GM19452 (cell line): ENCODE results near the gene SPRN.
"Not testable (repeated sequence)": the region's sequence is repeated elsewhere in the genome, so short reads cannot be mapped to it uniquely, and the experiment has no call there.

Experiments used
- ATAC-seq: cut with Tn5 transposase; IDR thresholded peaks from one replicate; pipeline ENCODE4 v1.9.1; 2021; ENCODE audit not compliant: unreplicated experiment

The SPRN gene, protein sequence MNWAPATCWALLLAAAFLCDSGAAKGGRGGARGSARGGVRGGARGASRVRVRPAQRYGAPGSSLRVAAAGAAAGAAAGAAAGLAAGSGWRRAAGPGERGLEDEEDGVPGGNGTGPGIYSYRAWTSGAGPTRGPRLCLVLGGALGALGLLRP

DNA sequence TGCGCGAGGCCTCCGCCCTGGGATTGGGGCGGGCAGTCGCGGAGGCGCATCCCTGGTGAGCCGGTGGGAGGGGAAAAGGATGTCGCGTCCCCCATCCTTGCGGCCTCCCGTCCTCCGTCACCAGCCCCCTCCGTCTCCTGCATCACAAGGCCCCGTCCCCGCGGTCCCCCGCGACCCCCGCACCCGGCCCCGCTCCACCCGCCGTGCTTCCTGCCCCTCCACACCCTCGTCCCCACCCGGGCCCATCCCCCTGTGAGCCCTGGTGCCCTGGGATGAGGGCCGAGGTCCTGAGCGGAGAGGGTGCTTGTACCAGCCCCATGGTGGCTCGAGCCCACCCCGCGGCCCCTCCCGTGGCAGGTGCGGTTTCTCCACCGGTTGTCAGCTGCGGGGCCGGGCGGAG is at the start of gene SPRN:
TSS of gene SPRN (minus strand) at position 25 of the 400 bp plus-strand sequence. CDS start 944 bp downstream, outside the sequence.
- not testable (repeated sequence) for ATAC-seq

DNA sequence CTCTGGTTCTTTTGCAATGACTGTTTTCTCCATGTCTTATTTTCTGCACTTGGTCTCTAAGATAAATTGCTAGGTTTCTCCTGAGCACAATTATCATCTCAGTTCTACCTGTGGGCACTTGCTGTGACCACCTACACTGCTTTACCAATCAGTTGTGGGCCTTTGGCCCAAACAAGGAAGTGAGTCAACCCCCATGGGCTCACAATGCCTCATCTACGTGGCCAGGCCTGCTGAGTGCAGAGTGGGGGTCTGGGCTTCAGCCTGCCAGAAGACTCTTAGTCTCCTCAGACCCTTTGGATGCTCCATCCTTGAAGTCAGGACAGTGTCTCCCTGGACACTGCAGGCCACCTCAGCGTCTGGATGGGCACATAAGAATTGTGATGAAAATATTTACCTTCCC is 49.6 kb upstream of the SPRN start:
- no peak for ATAC-seq

DNA sequence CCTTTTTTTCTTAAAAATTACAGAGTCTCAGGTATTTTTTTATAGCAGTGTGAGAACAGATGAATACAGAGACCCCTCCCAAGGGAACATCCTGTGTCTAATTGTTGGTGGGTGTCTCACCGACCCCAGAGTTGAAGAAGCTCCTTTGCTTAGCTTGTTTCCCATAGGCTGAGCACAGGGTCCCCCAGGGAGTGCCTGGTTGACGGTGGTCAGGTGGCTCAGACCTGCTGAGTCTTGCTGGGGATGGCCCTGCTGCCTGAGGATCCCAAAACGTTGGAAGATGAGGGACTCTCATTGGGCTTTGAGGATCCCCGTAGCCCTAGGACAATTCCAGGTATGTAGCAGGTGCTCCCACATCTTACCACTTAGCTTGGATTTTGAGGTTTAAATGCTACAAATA is 48.8 kb upstream of the SPRN start:
- ATAC-seq: no peak

DNA sequence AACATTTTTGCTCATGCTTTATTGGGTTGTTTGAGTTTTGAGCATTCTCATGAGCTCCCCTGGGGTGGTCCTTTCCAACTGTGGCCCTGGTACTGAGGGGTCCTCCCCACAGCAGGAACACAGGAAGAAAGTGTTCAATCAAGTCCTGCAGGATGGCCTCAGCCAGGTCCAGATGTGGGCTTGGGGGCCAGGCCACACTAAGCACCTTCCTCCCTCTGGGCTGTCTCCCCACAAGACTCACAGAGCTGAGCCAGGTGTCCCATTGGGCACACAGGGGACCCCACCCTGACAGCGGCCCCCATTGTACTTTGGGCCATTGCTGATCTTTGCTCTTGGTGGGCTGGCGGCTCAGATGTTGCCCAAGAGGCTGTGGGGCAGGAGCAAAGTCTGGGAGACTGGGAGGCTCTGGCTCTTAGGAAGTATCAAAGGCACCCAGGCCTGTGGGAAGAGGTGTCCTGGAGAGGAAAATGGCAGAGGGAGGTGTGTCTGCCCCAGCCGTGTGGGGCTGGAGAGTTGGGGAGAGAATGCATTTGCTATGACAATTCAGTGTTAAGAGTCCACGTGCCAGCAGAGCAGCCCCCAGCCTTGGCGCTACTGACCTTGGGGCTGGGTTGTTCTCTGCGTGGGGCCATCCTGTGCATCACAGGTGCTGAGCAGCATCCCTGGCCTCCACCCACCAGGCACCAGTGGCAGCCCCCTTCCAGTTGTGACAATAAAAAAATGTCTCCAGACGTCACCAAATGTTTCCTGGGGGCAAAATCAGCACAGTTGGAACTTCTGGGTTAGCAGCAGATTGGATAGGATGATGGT is 47.1 kb upstream of the SPRN start:
- ATAC-seq: no peak

DNA sequence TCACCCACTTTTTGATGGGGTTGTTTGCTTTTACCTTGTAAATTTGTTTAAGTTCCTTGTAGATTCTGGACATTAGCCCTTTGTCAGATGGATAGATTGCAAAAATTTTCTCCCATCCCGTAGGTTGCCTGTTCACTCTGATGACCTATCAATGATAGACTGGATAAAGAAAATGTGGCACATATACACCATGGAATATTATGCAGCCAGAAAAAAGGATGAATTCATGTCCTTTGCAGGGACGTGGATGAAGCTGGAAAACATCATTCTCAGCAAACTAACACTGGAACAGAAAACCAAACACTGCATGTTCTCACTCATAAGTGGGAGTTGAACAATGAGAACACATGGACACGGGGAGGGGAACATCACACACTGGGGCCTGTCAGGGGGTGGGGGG is 44.8 kb upstream of the SPRN start:
- ATAC-seq: not testable (repeated sequence)

DNA sequence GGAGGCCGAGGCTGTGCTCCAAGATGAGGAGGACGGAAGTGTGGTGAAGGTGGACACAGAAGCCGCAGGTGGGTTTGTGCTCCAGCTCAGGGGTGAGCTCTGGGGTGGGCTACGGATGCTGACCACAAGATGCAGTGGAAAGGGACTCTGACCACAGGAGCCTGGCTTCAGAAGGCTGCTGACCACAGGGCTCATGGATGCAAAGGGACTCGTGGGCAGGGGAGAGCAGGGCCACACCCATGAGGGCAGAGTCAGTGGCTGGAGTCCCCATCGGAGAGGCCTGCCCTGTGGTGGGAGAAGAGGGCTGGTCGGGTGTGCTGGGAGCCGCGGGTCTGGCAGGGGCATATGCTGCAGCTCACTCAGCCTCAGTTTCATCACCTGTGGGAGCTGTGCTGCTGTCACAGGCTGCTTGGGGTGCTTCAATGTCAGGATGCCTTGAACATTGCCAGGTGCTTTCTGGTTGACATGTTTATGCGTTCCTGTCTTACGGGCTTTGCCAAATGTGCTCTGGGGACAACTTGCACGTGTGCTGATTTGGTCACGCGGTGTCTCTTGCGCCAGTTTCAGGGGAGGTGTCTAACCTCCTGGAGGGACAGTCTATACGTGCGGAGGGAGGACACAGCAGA is 43.0 kb upstream of the SPRN start:
- no peak for ATAC-seq

DNA sequence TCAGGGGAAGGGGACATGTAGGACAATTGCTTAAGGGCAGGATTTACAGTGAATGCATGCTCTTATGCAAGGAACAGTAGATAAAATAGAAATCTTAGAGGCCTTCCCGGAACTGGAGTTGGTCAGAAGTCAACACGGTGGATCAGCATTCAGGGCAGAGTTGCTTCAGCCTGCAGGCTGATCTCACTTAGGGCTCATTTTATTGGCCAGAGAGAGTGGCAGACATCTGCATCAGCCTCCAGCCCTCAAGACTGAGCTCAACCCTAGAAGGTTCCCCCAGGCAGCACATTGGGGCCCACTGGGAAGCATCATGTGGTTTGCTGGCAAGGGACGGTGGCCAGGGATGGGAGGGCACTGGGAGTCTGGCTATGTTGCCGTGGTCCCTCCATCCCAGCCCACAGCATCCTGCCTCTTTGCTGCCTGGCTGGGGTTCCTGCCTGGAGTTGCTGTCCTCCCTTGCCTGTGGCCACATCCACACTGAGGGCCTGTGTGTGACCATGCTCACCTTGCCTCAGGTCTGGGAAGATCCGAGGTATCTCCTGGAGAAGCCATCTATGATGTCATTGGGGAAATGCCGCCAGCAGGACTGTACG is 42.4 kb upstream of the SPRN start:
- no peak for ATAC-seq

DNA sequence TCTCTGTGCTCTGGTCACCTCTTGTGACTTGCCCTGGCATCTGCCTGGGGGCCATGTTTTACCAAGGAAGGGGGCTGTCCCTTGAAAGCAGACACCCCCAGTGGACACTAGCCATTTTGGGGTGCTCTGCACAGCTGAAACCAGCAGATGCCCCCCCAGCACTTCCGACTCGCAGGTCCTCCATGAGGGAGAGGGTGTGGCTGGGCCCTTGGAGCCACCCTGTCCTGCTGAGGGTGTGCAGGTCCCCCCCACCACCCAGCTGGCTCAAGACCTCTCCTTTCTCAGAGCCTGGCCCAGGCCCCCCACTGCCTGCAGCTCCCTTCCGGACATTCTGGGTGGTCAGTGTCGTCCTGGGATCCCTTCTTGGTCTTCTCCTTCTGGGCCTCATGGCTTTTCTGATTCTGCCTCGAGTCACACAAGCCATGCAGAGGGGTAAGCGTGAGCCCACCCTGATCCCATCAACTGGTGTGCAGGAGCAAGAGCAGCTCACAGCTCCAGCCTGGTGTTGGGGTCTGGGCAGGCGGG is 41.6 kb upstream of the SPRN start:
- ATAC-seq: no peak

DNA sequence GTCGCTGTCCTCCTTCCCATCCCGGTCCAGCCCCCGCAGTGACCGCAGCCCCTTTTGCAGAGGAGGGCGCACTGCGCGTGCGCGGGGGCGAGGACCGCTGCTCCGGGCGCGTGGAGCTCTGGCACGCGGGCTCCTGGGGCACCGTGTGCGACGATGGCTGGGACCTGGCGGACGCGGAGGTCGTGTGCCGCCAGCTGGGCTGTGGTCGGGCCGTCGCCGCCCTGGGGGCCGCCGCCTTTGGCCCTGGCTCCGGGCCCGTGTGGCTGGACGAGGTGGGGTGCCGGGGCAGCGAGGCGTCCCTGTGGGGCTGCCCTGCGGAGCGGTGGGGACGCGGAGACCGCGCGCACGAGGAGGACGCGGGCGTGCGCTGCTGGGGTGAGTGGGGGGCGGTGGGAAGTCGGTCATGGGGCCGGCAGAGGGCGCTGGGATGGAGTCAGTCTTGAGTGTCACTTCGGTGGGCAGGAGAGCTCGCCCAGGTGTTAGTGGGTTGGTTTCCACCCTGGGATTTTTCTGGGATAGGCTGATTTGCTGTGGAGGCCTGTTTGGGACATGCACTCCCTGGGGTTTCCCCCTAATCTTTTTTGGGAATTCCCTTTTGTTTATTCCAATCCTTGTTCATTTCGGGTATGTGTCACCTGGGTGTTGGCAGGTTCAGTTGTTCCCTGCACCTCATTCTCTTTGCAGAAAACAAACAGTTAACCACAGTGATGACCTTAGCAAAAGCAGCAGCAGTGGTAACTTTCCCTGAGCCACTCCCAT is 40.9 kb upstream of the SPRN start:
- ATAC-seq: no peak

DNA sequence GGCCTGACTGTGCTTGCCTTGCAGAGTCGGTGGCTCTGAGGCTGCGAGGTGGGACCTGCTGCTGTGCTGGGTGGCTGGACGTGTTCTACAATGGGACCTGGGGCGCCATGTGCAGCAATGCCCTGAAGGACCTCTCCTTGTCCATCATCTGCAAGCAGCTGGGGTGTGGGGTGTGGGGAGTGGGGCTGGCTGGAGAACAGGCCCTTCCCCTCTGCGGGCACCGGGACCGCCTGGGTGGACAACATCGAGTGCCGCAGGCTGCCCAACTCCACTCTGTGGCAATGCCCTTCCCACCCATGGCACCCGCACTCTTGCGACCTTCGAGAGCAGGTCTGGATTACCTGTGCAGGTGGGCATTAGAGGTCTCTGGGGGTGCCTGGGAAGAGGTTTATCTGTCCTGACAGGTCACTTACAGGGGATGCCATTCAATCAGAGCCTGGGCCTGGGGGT is 40.2 kb upstream of the SPRN start:
- no peak for ATAC-seq

DNA sequence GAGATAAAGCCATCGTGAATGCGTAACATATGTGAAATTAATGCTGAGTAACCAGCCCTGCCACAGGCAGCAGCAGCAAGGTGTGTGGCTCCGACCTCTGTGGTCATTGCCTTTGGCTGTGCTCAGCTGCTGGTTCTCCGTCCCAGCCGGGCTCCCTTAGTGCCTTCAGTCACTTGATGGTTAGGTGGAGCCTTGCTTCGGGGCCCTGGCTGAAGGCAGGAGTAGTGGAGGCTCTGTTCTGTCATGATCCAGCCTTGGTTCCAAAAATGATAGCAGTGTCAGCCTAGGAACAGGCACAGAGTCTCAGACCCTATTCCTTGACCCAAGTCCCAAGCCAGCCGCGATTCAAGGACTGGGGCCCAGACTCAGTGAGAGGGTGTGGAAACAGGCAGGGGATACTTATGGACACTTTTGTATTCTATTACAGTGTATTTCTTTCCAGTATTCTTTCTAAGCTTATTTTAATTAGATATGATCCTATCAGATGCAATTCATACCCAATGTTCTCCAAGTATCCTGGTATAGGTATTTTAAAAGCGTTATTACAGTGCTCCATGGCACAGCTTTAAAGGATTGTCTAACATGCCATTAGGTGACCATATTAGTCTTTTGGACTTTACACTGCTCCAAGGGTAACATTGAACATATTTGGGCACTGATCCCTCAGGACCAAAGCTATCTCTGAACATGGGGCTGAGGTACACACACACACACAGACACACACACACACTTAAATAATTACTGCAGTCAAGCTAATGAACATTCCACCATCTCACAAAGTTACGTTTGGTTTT is 38.3 kb upstream of the SPRN start:
- ATAC-seq: no peak

DNA sequence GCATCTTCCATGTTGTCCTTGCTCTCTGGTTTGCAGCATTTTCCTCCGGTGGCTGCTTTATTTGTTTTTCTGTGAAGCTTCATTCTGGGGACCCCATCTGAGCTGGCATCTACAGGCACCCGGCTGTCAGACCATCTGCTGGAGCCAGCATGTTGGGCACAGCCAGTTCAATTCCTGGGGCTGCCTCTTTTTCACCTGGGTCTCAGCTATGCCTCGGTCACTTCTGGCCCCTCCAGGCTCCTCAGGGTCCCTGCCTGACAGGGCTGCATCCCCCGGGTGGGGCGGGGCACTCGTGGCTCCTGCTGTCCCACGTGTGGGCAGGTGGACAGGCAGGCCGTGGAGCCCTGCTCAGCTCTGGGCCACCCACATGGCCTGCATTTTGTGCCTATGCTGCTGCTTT is 37.4 kb upstream of the SPRN start:
- no peak for ATAC-seq

DNA sequence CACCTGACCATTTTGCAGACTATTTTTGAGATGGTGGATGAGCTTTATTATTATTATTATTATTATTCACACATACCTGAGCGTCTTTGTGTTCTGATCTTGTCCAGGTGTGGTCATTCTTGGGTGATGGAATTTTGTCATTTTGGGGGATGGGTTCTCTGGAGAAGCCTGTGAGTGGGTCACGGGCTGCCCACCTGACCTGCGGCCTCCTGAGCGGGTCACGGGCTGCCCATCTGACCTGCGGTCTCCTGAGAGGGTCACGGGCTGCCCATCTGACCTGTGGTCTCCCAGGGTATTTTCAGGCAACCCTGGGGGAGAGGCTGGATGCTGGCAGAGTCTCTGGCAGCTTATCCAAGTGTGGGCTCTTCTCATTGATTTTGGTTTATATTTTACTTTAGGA is 36.6 kb upstream of the SPRN start:
- no peak for ATAC-seq

DNA sequence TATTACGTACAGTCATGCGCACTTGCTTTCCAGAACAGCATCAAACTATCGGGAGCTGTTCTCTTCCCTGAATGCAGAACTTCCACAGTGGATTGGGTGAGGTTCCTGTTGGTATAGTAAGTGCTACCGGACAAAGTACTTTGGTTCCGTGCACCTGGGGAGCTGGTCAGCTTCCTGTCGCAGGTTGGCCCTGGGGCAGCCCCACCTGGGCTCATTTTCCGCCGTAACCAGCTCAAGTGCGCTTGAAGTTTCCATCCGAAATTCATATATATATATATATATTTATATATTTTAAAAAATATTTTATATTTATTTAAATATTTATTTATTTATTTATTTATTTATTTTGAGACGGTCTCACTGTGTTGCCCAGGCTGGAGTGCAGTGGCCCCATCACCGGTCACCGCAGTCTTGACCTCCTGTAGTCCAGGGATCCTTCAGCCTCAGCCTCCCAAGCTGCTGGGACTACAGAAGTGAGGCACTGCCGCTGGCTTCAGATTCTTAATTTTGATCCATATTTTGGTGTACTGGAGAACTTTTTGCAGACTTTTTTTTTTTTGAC is 35.9 kb upstream of the SPRN start:
- ATAC-seq: no peak

DNA sequence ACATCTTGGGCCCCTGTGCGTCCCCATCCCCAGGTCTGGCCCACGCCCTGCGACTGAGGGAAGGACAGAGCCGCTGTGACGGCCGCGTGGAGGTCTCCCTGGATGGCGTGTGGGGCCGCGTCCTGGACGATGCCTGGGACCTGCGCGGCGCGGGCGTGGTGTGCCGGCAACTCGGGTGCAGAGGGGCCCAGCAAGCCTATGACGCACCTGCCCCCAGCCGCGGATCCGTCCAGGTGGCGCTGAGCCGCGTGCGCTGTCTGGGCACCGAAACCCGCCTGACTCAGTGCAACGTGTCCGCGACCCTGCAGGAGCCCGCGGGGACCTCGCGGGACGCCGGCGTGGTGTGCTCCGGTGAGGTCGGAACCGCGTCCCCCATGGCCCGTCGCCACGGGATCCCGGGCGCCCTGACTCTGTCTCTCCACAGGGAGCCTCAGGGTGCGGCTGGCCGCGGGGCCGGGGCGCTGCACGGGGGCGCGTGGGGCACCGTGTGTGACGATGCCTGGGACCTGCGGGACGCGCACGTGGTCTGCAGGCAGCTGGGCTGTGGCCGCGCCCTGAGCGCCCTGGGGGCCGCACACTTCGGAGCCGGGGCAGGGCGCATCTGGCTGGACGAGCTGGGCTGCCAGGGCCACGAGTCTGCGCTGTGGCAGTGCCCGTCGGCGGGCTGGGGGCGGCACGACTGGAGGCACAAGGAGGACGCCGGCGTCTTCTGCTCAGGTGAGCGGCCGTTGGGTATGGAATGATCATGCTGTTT is 35.2 kb upstream of the SPRN start:
- no peak for ATAC-seq

DNA sequence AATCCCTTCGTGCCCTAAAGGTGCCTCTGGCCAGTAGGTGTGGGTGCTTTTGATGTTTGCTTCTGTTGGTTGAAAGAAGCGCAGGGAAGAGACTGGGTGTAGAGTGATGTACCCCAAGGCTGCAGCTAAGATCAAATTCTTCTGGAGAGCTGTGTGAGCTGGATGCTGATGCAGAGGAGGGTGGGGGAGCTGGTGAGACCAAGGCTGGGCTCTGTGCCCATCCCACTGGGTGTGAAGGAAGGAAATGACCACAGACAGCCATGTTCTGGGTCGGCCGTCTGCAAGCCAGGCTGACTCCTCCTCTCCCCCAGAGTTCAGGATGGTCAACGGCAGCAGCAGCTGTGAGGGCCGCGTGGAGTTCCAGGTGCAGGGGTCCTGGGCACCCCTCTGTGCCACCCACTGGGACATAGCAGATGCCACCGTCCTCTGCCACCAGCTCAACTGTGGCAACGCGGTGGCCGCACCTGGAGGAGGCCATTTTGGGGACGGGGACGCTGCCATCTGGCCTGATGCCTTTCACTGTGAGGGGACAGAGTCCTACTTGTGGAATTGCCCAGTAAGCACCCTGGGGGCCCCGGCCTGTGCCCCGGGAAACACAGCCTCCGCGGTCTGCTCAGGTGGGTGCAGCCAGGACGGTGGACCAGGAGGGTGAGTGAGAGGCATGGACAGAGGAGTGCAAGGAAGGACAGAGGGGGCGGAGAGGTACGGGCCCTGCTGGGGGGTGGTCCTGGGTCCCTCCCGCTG is 34.5 kb upstream of the SPRN start:
- ATAC-seq: no peak

DNA sequence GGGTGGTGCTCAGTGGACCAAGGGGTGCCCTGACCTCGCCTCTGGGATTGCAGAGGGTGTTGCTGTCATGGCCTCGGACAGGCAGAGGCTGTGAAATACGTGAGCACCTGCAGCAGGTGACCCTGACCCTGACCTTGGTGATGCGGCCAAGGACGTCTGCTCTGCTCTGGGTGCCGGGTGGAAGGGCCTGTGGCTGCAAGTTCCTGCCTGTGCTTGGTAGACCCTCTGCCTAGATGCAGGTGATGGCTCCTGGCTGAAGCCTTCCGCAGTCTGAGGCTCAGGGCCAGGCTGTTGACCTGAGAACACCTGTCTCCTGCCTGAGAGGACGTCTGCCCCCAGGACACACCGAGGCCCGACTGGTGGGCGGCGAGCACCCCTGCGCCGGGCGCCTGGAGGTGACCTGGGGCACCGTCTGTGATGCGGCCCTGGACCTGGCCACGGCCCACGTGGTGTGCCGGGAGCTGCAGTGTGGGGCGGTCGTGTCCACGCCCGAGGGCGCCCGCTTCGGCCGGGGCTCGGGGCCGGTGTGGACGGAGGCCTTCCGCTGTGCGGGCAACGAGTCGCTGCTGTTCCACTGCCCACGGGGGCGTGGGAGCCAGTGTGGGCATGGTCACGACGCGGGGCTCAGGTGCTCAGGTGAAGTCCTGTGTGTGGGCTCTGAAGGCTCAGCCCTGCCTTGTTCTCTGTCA is 33.7 kb upstream of the SPRN start:
- ATAC-seq: no peak
